Activated CD8-positive, alpha-beta memory T cell treated with anti-CD3 and anti-CD28 coated beads for 1 hour (primary cell): ENCODE data around the gene SLC41A3.
"Not testable (repeated sequence)": the region's sequence is repeated elsewhere in the genome, so short reads cannot be mapped to it uniquely, and the experiment has no call there.

Experiments used
- DNase-seq, 2 donors: peaks; one replicate each; pipeline ENCODE4 v3.0.0-alpha.2; 2020; ENCODE audit warnings: low read depth in 1 of 2; ENCODE audit errors: extremely low read depth in 1 of 2

Gene SLC41A3

DNA sequence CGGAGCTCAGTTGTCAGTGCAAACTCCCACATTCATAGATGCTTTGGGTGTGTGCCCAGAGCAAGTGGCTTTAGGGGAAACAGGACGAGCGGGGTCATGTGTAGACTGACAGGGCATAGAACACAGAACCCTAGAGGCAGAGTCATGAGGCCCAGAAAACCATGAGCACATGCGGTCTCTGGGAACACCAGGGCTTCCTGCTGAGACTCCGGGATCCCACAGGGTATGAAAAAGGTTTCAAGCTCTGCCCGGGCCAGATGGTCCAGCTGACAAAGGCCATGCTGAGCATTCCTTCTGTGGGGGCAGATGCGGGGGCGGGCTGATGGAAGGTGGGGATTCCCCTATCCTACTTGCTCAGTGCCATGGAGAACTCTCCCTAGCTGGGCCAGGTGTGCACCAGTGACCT, 70.2 kb downstream of the SLC41A3 start:
- no peak for DNase-seq

DNA sequence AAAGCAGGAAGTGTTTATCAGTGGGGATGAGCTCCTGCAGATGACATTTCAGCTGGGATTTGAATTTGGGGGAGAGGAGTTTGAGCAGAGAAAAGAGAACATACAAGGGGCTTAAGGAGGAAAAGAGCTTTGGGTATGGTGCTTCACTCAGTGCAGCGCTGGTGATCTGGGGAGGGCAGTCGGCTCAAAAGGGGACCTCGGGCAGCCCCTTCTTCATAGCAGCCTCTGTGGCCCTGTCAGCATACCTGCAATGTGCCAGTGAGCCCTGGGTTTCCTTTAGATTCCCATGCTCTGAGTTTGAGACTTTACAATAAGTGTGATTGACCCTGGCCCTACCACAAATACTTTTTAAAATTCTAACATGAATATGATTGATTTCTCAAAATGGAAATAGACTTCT, 74.7 kb downstream of the SLC41A3 start:
- no peak for DNase-seq

- no peak for DNase-seq
These were observed 75.7 kb downstream of the SLC41A3 start for GRCh38 chr3:126008219-126008618.

- no peak for DNase-seq
These were observed 78.0 kb downstream of the SLC41A3 start for GRCh38 chr3:126005951-126006350.

- DNase-seq: no peak
These were observed 79.2 kb downstream of the SLC41A3 start for GRCh38 chr3:126004692-126005091.

- DNase-seq: no peak
These were observed 79.7 kb downstream of the SLC41A3 start for GRCh38 chr3:126004217-126004616.

DNA sequence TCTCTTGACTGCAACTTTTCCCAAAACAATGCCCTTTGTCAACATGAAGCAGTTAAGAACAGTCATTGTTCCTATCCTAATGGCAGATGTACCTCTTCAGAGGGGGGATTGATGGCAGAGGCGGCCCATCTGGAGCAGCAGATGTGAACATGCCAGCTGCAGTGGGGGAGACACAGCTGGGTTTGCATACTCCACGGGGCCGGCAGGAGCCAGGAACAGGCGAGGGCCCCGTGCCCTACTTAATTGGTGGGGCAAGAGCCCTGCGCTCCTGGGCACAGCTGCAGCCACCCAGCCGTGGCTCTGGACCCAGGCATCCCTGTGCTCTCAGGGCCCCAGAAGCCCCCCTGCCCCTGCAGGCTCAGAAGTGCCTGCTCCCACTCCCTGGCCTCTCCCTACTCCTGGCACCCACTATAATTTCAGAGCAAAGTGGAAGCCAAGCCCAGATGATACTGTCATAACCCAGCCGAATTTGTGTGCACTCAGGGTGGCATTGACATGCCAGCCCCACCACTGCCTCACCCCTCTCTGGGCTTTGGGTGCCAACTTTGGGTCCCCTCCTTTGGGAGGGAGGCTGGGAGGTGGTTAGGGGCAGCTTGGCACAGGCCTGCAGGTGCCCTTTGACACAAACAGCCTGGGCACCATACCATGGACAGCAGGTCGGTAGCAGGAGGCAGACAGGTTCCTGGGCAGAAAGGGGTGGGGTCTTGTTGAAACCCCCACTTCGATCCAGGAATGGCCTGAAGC, 80.3 kb downstream of the SLC41A3 start:
- no peak for DNase-seq

DNA sequence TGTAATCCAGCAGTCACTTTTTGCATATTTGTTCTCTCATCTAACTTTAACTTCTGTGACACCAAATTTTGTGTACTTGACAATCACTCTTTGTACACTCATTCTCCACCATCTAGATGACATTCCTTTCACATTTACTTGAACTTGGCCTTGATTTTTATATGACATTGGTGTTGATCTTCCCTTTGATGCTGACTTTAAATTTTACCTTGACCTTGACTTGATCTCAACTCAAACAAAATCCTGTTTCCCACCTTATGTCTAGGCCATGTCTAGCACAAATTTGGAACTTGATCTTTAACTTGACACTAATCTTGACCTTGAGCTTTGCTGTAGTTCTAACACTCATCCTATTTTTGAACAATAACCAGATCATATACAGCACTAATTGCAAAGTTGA, 81.7 kb downstream of the SLC41A3 start:
- no peak for DNase-seq

- DNase-seq: not testable (repeated sequence)
These were observed 87.2 kb downstream of the SLC41A3 start for GRCh38 chr3:125996751-125997150.

DNA sequence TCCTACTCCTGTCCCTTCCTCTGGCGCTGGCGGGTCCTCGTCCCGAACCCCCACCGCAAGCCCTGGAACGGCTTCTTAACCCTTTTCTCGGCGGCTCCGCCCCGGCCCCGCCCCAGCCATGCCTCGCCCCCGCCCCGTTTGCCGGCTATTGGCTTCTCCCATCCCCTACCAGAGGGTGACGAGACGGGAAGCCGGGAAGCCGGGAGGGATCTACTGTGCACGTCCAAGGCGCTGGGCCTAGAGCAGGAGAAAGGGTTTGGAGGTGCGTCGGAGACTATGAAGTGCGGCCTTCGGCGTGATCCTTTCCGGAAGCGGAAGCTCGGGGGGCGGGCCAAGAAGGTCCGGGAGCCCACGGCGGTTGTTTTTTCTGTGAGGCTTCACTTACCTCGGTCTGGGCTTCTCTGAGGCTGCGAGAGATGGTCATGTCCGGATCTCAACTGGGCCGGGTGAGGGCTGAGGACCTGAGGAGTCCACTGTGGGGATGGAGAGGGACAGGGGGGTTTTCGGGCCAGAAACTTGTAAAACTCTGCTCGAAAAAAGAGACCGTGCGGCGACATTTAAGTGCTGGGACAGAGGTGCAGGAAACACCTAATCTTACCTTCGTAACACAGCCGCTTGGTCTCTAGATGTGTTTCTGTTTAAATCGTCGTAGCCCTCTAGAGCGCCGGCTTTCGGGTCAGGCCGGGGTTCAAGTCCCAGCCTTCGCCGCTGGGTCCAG, 93.5 kb downstream of the SLC41A3 start:
- peak in 1 of 2 donors; percentile 65 for DNase-seq

- DNase-seq: not testable (repeated sequence)
These were observed 99.0 kb downstream of the SLC41A3 start for GRCh38 chr3:125984951-125985350.

GRCh38 chr3:125977104-125977503, 106.8 kb downstream of the SLC41A3 start:
- DNase-seq: not testable (repeated sequence)

- DNase-seq: not testable (repeated sequence)
These were observed 107.9 kb downstream of the SLC41A3 start for GRCh38 chr3:125976003-125976390.

GRCh38 chr3:125975245-125976002, 108.5 kb downstream of the SLC41A3 start:
- not testable (repeated sequence) for DNase-seq

DNA sequence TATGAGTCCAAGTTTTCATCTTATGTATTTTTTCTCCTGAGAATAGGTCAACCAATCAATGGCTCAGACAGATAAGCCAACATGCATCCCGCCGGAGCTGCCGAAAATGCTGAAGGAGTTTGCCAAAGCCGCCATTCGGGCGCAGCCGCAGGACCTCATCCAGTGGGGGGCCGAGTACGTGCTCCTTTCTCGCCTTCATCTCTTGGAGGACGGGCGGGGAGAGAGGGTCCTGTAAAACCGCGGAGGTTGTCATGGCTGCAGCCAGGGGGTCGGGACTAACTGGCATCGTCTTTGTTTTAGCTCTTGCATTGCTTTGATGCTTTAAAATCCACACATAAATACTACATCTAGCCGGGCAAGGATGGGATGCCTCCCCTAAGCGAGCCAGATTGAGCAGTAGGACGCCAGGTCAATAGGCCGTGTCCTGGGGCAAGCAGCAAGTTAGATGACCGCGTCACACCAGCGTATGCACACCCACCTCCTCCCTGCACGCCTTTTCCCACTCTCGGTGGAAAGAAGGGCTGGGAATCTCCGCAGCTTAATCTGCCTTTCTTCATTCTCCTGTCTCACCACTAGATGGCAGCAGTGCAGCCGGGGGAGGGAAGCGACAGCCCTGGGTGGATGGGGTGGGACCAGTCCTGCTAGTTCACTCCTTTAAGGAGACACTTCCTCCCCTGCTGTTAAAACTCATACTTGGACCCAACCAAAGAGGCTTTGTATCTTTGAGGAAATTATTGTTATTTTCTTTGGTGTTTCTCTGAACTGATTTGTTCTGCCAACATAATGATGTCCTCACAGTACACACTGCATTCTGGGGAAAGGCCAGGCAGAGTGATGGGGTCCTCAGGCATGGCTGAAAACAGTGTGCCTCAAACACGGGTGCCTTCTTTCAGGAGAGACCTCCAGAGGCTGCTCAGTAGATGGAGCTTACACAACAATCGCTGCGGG, 111.7 kb downstream of the SLC41A3 start:
- not testable (repeated sequence) for DNase-seq

GRCh38 chr3:125968701-125969592, 115.0 kb downstream of the SLC41A3 start, which contains the start of gene ROPN1B:
Gene ROPN1B (plus strand): TSS chr3:125969178. CDS start chr3:125972055, 2,877 bp downstream.
- DNase-seq: not testable (repeated sequence)

GRCh38 chr3:125968121-125968520, 115.8 kb downstream of the SLC41A3 start:
- not testable (repeated sequence) for DNase-seq

- DNase-seq: no peak
These were observed 116.8 kb downstream of the SLC41A3 start for GRCh38 chr3:125967156-125967555.

GRCh38 chr3:125965505-125965904, 118.4 kb downstream of the SLC41A3 start:
- no peak for DNase-seq
